ENCODE data around the gene KDM6A. TPM values are rescaled to one million over a fixed set of nuclear protein-coding genes. Genes with fewer than 3 reads are reported as not detected.

KDM6A gene
- polyA plus RNA-seq, 1 donor (not counting 4 experiments of a cell fraction or from before 2014, with no cell fraction given), result 64.2 TPM

- DNase-seq (ENCODE audit: low read depth, low spot score), result no peak
- H3K4me1 ChIP-seq (ENCODE audit: control insufficient read depth, extremely low read depth, insufficient read depth, low read length), result peaks cover 8% of the 10 kb centered on the region
- no peak overlapping the region for H3K9ac ChIP-seq (ENCODE audit: control insufficient read depth, extremely low read depth, insufficient read depth, low read length)
- TF ChIP-seq EZH2 (IDR thresholded peaks at IDR 0.05; ENCODE audit: low read length), result no peak
- no peak for TF ChIP-seq CTCF (optimal IDR thresholded peaks at IDR 0.05 in 1 of 3, IDR thresholded peaks at IDR 0.05 in 1 of 3, conservative IDR thresholded peaks at IDR 0.05 in 1 of 3; ENCODE audit: extremely low read depth in 1 of 3, insufficient read depth in 2 of 3, low read length in 3 of 3)
- dilution Hi-C loops (cut with MboI; ENCODE audit: extremely low pct_ligation_motif_present, low sequenced_read_pairs), result no loop called here
- H3K9me1 ChIP-seq (ENCODE audit: control insufficient read depth, extremely low read depth, insufficient read depth, low read length), result no peaks in the 10 kb centered on the region
- no peaks in the 10 kb centered on the region for H3K27me3 ChIP-seq (ENCODE audit: control insufficient read depth, extremely low read depth, insufficient read depth, low read length)
- no peaks in the 10 kb centered on the region for H3K36me3 ChIP-seq (ENCODE audit: control insufficient read depth in 2 of 2, extremely low read depth in 1 of 2, insufficient read depth in 2 of 2, low read length in 2 of 2)
- FAIRE-seq, result no peak
- no peak overlapping the region for H3K4me2 ChIP-seq (ENCODE audit: control insufficient read depth, extremely low read depth, insufficient read depth, low read depth, low read length)
- no peak overlapping the region for H3K4me3 ChIP-seq (ENCODE audit: control insufficient read depth in 2 of 3, extremely low read depth in 1 of 3, insufficient read depth in 2 of 3, low read depth in 1 of 3, low read length in 3 of 3)
- H3K9me3 ChIP-seq (ENCODE audit: control insufficient read depth, low read depth, low read length), result peaks cover 2% of the 10 kb centered on the region
- H3K79me2 ChIP-seq (ENCODE audit: control insufficient read depth, insufficient read depth, low read length), result peaks cover 85% of the 10 kb centered on the region
- H2AFZ ChIP-seq (ENCODE audit: control insufficient read depth, low read length), result no peak overlapping the region
- H3K27ac ChIP-seq (ENCODE audit: control insufficient read depth, insufficient read depth, low read length), result no peak overlapping the region
- H4K20me1 ChIP-seq (ENCODE audit: control insufficient read depth, extremely low read depth, insufficient read depth, low read length), result peaks cover 7% of the 10 kb centered on the region
Observed at GRCh38 chrX:44906041-44906440, 33.1 kb downstream of the KDM6A start.

GRCh38 chrX:44906542-44906941, 33.6 kb downstream of the KDM6A start:
- Histone ChIP-seq H3K9ac (ENCODE audit: control insufficient read depth, extremely low read depth, insufficient read depth, low read length) (no peak overlapping the region), H3K4me3 (ENCODE audit: control insufficient read depth in 2 of 3, extremely low read depth in 1 of 3, insufficient read depth in 2 of 3, low read depth in 1 of 3, low read length in 3 of 3) (no peak overlapping the region), H3K36me3 (ENCODE audit: control insufficient read depth in 2 of 2, extremely low read depth in 1 of 2, insufficient read depth in 2 of 2, low read length in 2 of 2) (no peaks in the 10 kb centered on the region), H3K9me3 (ENCODE audit: control insufficient read depth, low read depth, low read length) (peaks cover 2% of the 10 kb centered on the region), H4K20me1 (ENCODE audit: control insufficient read depth, extremely low read depth, insufficient read depth, low read length) (peaks cover 7% of the 10 kb centered on the region), H3K79me2 (ENCODE audit: control insufficient read depth, insufficient read depth, low read length) (peaks cover 80% of the 10 kb centered on the region), H3K9me1 (ENCODE audit: control insufficient read depth, extremely low read depth, insufficient read depth, low read length) (no peaks in the 10 kb centered on the region), H2AFZ (ENCODE audit: control insufficient read depth, low read length) (no peak overlapping the region), H3K4me1 (ENCODE audit: control insufficient read depth, extremely low read depth, insufficient read depth, low read length) (peaks cover 8% of the 10 kb centered on the region), H3K4me2 (ENCODE audit: control insufficient read depth, extremely low read depth, insufficient read depth, low read depth, low read length) (no peak overlapping the region), H3K27me3 (ENCODE audit: control insufficient read depth, extremely low read depth, insufficient read depth, low read length) (no peaks in the 10 kb centered on the region), H3K27ac (ENCODE audit: control insufficient read depth, insufficient read depth, low read length) (no peak overlapping the region)
- dilution Hi-C loops (cut with MboI; ENCODE audit: extremely low pct_ligation_motif_present, low sequenced_read_pairs), result no loop called here
- no peak for FAIRE-seq
- DNase-seq (ENCODE audit: low read depth, low spot score), result no peak
- TF ChIP-seq CTCF (optimal IDR thresholded peaks at IDR 0.05 in 1 of 3, IDR thresholded peaks at IDR 0.05 in 1 of 3, conservative IDR thresholded peaks at IDR 0.05 in 1 of 3; ENCODE audit: extremely low read depth in 1 of 3, insufficient read depth in 2 of 3, low read length in 3 of 3) (no peak), EZH2 (IDR thresholded peaks at IDR 0.05; ENCODE audit: low read length) (no peak)
